GM12874 (cell line): Measurements from ENCODE around the gene KCNAB1.

ENCODE experiments used
- CTCF ChIP-seq: IDR thresholded peaks from 2 replicates; pipeline ENCODE4 v1.5.1; 2011; ENCODE audit warnings: low read depth, mild to moderate bottlenecking, control low read depth, low read length, moderate library complexity; ENCODE audit not compliant: insufficient read depth

KCNAB1 gene

DNA sequence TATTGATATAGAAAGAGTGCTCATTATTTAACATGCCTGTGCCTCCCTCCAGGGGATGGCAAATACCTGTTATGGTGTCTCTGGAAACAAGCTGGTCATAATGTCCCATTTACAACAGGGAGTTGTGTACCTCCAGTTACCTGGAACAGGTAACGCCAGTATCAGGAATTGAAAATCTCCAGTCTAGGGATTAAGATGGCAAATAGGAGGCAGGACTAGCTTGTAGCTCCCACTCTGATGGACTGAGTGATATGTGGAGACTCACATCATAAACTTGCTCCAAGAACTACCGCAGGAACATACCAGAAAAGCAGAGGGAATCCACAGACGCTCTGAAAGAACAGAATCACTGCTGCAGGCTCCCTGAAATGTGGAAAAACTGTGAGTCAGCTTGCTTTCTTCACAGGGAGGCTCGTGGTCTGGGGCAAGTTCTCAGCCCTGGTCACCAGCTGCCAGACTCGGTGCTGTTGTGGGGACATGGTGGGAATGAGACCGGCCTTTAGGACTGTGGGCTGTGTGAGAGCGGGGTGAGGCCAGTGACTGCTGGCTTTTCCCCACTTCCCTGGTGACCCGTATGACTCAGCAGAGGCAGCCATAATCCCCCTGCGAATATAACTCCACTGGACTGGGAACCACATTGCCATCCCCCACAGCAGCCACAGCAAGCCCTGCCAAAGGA is 97.4 kb downstream of the KCNAB1 start:
- TF ChIP-seq CTCF, result no peak

- TF ChIP-seq CTCF, result no peak
Observed at GRCh38 chr3:156218353-156218744, 98.0 kb downstream of the KCNAB1 start.

DNA sequence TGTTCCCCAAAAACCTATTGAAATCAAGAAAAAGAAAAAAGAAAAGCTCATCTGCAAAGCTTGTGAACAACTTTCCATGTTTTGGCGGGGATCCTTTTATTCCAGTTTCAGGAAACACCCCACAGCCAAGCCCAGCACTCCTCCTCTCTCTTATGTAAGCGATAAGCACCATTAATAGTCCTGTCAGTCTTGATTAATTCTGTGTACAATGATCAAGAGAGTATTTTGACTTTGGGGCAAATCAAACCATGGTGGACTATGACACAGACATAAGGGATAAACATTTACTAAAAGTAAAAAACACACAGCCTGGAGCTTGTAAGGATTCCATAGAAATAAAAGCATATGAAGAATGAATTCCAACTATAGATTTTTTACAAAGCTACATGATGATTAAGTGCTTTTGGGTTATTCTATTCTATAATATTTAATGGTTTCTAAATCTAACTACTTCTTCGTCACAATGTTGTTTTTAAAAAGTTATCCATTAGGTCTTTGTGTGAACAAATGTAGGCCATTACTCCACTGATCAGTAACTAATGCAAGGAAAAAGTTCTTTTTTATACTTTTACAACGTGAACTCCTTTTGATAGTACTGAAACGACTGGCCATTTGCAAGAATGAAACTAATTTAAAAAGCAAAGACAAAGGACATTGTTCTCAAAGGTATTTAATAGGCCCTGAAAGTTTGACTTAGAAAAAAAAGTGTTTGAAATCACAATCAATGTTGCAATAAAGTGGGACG is 106.5 kb downstream of the KCNAB1 start:
- no peak for TF ChIP-seq CTCF

DNA sequence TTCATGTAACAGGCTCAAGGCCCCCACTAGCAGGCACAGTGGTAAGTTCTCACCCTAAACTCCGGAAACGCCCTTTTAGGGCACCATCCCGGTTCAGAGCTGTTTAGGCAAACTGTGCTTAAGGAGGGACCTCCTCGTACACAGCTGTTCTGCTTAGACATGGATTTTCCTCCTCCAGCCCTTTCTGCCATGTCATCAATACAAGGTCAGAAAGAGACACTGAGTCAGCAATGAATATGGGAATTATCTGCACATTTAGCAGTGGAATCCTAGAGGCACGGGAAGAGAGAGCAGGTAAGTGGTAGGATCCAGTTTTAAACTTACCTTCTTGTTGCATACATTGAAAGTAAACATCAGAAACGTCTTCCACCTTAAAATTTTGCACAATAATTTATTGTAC is 107.3 kb downstream of the KCNAB1 start:
- TF ChIP-seq CTCF, result no peak

DNA sequence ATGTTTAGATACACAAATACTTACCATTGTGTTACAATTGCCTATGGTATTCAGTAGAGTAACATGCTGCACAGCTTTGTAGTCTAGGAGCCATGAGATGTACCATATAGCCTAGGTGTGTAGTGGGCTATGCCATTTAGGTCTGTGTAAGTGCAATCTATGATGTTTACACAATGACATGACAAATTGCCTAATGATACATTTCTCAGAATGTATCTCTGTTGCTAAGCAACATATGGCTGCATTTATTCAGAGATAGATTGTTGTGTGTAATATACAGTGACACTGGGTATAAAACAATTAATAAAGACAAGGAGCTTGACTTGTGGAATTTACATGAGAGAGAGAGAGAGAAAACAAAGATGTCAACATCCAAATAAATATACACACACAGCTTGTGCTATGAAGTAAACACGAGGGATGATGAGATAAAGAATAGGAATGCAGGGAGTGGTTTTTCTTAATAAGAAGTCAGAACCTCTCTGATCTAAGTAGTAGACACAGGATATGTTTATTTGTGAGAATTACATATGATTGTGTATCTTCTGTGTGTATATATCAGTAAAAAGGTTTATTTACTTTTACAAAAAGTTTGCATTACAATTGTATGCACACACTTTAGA is 110.0 kb downstream of the KCNAB1 start:
- TF ChIP-seq CTCF, result no peak

DNA sequence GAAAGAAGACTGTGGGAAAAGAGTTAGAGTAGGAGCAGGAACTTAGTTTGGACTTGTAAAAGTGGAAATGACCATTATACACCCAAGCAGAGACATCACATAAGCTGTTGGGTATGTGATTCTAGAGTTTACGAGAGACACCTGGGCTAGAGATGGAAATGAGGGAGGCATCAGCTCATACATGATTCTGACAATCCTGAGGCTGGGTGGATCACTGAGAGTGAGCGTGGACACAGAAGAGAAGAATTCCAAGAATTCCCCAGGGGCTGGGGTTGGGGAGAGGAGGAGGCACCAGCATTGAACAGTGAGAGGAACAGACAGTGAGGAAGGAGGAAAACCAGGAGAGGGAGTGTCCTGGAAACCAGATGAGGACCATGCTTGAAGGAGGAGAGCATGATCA is 113.5 kb downstream of the KCNAB1 start:
- no peak for TF ChIP-seq CTCF

- no peak for TF ChIP-seq CTCF
Observed at GRCh38 chr3:156236556-156237260, 116.3 kb downstream of the KCNAB1 start.
